ENCODE data around the gene LCN9.
"Not testable (repeated sequence)": the region's sequence is repeated elsewhere in the genome, so short reads cannot be mapped to it uniquely, and the experiment has no call there.

The LCN9 gene

DNA sequence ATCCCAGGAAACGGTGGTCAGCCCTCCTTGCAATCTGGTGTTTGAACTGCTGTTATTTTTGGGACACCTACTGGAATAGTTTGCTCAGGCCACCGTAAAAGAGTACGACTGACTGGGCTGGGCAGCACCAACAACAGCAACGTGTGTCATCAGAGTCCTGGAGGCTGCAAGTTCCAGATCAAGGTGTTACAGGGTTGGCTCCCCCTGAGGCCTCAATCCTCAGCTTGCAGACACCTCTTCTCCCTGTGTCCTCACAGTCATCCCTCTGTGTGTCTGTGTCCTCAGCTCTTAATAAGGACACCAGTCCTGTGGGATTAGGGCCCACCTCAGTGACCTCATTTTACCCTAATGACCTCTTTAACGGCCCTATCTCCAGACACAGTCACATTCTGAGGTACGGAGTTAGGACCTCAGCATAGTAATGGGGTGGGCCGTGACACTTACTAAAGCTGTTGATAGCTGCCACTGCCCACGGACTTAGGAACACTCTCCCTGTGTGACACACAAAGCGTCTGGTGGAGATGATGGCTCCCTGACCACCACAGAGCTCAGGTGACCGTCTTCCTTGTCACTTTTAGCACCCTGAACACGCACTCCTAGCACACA lies 40.6 kb upstream of the LCN9 start:
- no peak overlapping the region for H3K4me3 ChIP-seq (ENCODE audit: low read depth, low read length)

GRCh38 chr9:135624282-135624681 lies 38.8 kb upstream of the LCN9 start:
- TF ChIP-seq MYC (IDR thresholded peaks at IDR 0.05; ENCODE audit: low read depth, low read length) (no peak), POLR2A (IDR thresholded peaks at IDR 0.05; ENCODE audit: extremely low read depth, insufficient read length) (no peak), MAX (IDR thresholded peaks at IDR 0.05; ENCODE audit: low read depth, low read length) (no peak)
- TF ChIP-seq, protein P1, sequence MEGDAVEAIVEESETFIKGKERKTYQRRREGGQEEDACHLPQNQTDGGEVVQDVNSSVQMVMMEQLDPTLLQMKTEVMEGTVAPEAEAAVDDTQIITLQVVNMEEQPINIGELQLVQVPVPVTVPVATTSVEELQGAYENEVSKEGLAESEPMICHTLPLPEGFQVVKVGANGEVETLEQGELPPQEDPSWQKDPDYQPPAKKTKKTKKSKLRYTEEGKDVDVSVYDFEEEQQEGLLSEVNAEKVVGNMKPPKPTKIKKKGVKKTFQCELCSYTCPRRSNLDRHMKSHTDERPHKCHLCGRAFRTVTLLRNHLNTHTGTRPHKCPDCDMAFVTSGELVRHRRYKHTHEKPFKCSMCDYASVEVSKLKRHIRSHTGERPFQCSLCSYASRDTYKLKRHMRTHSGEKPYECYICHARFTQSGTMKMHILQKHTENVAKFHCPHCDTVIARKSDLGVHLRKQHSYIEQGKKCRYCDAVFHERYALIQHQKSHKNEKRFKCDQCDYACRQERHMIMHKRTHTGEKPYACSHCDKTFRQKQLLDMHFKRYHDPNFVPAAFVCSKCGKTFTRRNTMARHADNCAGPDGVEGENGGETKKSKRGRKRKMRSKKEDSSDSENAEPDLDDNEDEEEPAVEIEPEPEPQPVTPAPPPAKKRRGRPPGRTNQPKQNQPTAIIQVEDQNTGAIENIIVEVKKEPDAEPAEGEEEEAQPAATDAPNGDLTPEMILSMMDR (IDR thresholded peaks at IDR 0.05; ENCODE audit: low read depth, low read length): no peak
- H3K4me3 ChIP-seq (ENCODE audit: low read depth, low read length): no peak overlapping the region
- no peak for DNase-seq (ENCODE audit: low read depth)

More for the DNA sequence above, 40.6 kb upstream of the LCN9 start:
- TF ChIP-seq MYC (IDR thresholded peaks at IDR 0.05; ENCODE audit: low read depth, low read length): no peak
- TF ChIP-seq, protein P1 (IDR thresholded peaks at IDR 0.05; ENCODE audit: low read depth, low read length): no peak
- no peak for TF ChIP-seq POLR2A (IDR thresholded peaks at IDR 0.05; ENCODE audit: extremely low read depth, insufficient read length)
- no peak for TF ChIP-seq MAX (IDR thresholded peaks at IDR 0.05; ENCODE audit: low read depth, low read length)
- DNase-seq (ENCODE audit: low read depth): no peak

DNA sequence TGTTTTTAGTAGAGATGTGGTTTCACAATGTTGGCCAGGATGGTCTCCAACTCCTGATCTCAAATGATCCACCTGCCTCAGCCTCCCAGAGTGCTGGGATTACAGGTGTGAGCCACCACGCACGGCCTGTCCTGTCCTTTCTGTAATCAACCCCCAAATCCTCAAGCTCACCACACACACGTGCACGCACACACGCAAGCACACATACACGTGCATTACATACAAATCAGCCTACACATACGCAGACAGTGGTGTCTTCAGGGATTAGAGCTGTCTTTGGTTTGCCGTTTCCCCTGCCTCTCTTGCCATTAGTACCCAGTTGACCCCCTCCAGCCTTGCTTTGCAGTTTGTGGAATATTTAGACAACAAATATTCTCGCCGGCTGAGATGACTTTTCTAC lies 30.3 kb upstream of the LCN9 start:
- H3K4me3 ChIP-seq (ENCODE audit: low read depth, low read length): no peak overlapping the region
- TF ChIP-seq MYC (IDR thresholded peaks at IDR 0.05; ENCODE audit: low read depth, low read length): no peak
- TF ChIP-seq MAX (IDR thresholded peaks at IDR 0.05; ENCODE audit: low read depth, low read length): no peak
- no peak for TF ChIP-seq POLR2A (IDR thresholded peaks at IDR 0.05; ENCODE audit: extremely low read depth, insufficient read length)
- TF ChIP-seq, protein P1 (IDR thresholded peaks at IDR 0.05; ENCODE audit: low read depth, low read length): no peak
- no peak for DNase-seq (ENCODE audit: low read depth)

- not testable (repeated sequence) for H3K4me3 ChIP-seq (ENCODE audit: low read depth, low read length); DNase-seq (ENCODE audit: low read depth)
Observed at GRCh38 chr9:135636930-135637530, 26.1 kb upstream of the LCN9 start.

GRCh38 chr9:135639196-135639595 lies 23.9 kb upstream of the LCN9 start, which contains the start of gene GLT6D1:
Gene GLT6D1, minus strand, starts transcription at chr9:135639540. Its CDS starts 353 bp downstream, at chr9:135639187.
- TF ChIP-seq, protein P1 (IDR thresholded peaks at IDR 0.05; ENCODE audit: low read depth, low read length): no peak
- TF ChIP-seq MAX (IDR thresholded peaks at IDR 0.05; ENCODE audit: low read depth, low read length): no peak
- no peak for TF ChIP-seq POLR2A (IDR thresholded peaks at IDR 0.05; ENCODE audit: extremely low read depth, insufficient read length)
- TF ChIP-seq MYC (IDR thresholded peaks at IDR 0.05; ENCODE audit: low read depth, low read length): no peak
- DNase-seq (ENCODE audit: low read depth): no peak
- no peak within 1 kb of the TSS for H3K4me3 ChIP-seq (ENCODE audit: low read depth, low read length)

- DNase-seq (ENCODE audit: low read depth): no peak
- TF ChIP-seq MAX (IDR thresholded peaks at IDR 0.05; ENCODE audit: low read depth, low read length) (no peak), POLR2A (IDR thresholded peaks at IDR 0.05; ENCODE audit: extremely low read depth, insufficient read length) (no peak), MYC (IDR thresholded peaks at IDR 0.05; ENCODE audit: low read depth, low read length) (no peak)
- TF ChIP-seq, protein P1 (IDR thresholded peaks at IDR 0.05; ENCODE audit: low read depth, low read length): no peak
- no peak overlapping the region for H3K4me3 ChIP-seq (ENCODE audit: low read depth, low read length)
Observed at GRCh38 chr9:135641047-135641446, 22.1 kb upstream of the LCN9 start.

Measured in NB4 (cell line).